Prostate gland (tissue), 2 donors: ENCODE results near the gene SMDT1.

ENCODE experiments used
- CTCF ChIP-seq, 4 experiments: fragments of 200-600 bp in 2 of 4; fragments of 450-650 bp in 2 of 4; sonication (generic) in 2 of 4; IDR thresholded peaks; 1 replicate in 3 of 4; 2 replicates in 1 of 4; pipeline ENCODE4 v1.5.1; 2016 to 2019; ENCODE audit warnings: antibody characterized with exemption in 4 of 4, mild to moderate bottlenecking in 2 of 4, moderate library complexity in 2 of 4
- POLR2A ChIP-seq: fragments of 450-650 bp; IDR thresholded peaks from one replicate; pipeline ENCODE4 v1.6.1; 2016; ENCODE audit warnings: antibody characterized with exemption, mild to moderate bottlenecking

DNA sequence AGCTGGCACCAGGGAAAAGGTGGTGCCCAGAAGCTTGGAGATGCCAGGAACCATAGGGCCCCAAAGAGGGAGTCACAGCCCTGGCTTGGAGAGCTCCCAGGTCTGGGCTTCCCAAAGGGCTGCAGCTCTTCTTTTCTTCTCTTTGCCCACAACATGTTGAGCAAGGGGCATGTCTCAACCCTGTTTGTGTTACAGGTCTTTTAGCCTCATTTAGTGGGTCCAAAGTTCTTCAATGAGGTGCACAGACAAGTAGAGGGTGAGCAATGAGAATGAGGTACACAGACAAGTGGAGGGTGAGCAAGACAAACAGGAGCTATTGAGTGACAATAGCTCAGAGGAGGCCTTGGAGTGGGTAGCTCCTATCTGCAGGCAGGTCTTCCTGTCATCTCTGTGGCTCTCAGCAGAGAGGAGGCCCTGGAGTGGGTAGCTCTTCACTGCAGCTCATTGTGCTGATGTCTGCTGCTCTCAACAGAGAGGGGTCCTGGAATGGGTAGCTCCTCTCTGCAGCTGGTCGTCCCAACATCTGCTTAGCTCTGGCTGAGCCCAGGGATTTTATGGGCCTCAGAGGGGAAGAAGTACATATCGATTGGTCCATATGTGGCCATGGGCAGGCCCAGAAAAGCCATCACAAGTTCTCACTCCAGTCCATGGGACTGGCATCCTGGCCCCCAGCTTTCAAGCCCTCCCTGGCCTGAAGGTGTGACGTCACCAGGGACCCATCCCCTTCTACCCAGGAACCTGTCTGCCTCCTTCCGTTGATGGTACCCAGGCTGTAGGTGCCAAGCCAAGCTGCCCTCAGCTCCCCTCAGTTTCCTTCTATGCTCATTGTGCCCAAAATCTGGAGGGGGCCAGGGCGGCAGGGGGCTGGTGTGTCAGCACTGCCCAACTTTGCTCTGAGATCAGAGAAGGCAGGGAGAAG lies 46.0 kb upstream of the SMDT1 start:
- no peak for TF ChIP-seq CTCF (IDR thresholded peaks at IDR 0.05)
- no peak for TF ChIP-seq POLR2A
